ENCODE measurements around the gene C17orf67.

C17orf67 gene

GRCh38 chr17:56810343-56810742, 23.4 kb downstream of the C17orf67 start:
- Mint-ChIP-seq H3K27me3 (no peaks in the 10 kb centered on the region), H3K4me3 (no peak overlapping the region), H3K9me3 (no peaks in the 10 kb centered on the region), H3K36me3 (ENCODE audit: insufficient read depth) (no peaks in the 10 kb centered on the region), H3K27ac (no peak overlapping the region), H3K4me1 (ENCODE audit: low read depth in 2 of 2) (peaks cover 0 to 3% of the 10 kb centered on the region in 2 donors)
- ATAC-seq (replicated peaks) (no peak), DNase-seq (no peak)

DNA sequence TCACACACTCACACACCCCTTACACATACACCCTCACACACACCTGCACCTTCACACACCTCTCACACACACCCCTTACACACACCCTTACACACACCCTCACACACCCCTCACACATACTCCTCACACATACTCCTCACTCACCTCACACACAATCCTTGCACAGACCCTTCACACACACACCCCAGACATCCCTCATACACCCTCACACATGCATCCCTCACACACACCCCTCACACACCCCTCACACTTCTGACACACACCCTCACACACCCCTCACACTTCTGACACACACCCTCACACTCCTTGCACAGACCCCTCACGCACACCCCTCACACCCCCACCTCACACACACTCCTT, 23.9 kb downstream of the C17orf67 start:
- Mint-ChIP-seq H3K4me1 (ENCODE audit: low read depth in 2 of 2) (peaks cover 0 to 3% of the 10 kb centered on the region in 2 donors), H3K9me3 (no peaks in the 10 kb centered on the region), H3K36me3 (ENCODE audit: insufficient read depth) (no peaks in the 10 kb centered on the region), H3K4me3 (no peak overlapping the region), H3K27me3 (no peaks in the 10 kb centered on the region), H3K27ac (no peak overlapping the region)
- ATAC-seq (replicated peaks): no peak
- no peak for DNase-seq

GRCh38 chr17:56809106-56809819, 24.5 kb downstream of the C17orf67 start:
- DNase-seq (no peak), ATAC-seq (replicated peaks) (no peak)
- Mint-ChIP-seq H3K4me3 (no peak overlapping the region), H3K36me3 (ENCODE audit: insufficient read depth) (no peaks in the 10 kb centered on the region), H3K4me1 (ENCODE audit: low read depth in 2 of 2) (peaks cover 0 to 3% of the 10 kb centered on the region in 2 donors), H3K27me3 (no peaks in the 10 kb centered on the region), H3K27ac (no peak overlapping the region), H3K9me3 (no peaks in the 10 kb centered on the region)

DNA sequence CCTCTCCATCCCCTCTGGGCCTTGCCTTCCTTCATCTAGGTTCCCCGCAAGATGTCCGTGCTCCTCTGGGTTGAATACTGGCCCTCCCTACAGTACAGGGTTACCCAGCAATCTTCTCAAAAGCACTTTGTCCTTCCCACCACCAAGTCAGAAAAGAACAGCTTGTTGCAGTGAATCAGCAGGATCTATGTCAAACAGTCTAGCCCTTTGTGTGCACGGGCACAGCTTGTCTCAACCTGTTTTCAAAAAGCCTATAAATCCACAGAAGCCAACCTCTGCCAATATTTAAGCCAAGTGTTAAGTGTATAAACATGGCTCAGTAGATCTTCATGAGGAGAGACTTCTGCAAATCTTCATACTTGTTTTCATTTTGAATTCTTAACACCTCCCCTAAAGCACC, 25.2 kb downstream of the C17orf67 start:
- no peak for ATAC-seq (replicated peaks)
- no peaks in the 10 kb centered on the region for H3K9me3 Mint-ChIP-seq
- H3K36me3 Mint-ChIP-seq (ENCODE audit: insufficient read depth): no peaks in the 10 kb centered on the region
- H3K27me3 Mint-ChIP-seq: no peaks in the 10 kb centered on the region
- no peak overlapping the region for H3K4me3 Mint-ChIP-seq
- no peak for DNase-seq
- no peak overlapping the region for H3K27ac Mint-ChIP-seq
- H3K4me1 Mint-ChIP-seq (ENCODE audit: low read depth in 2 of 2): peaks cover 0 to 3% of the 10 kb centered on the region in 2 donors

DNA sequence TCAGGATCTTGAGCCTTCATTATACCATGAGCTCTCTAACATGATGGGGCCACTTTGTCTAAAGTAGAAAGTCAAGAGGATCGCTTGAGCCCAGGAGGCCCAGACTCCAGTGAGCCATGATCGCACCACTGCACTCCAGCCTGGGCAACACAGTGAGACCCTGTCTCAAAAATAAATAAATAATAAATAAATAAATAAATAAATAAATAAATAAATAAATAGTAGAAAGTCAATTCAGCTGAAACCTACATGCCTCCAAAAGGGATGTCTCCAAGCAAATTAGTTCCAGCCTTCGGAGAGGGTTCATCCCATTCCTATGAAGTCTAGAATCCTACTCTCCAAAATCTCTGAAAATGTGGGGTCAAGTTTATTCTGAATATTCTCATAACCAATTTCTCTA, 26.0 kb downstream of the C17orf67 start:
- Mint-ChIP-seq H3K4me1 (ENCODE audit: low read depth in 2 of 2) (peaks cover 0 to 3% of the 10 kb centered on the region in 2 donors), H3K27ac (no peak overlapping the region), H3K27me3 (no peaks in the 10 kb centered on the region), H3K4me3 (no peak overlapping the region), H3K9me3 (no peaks in the 10 kb centered on the region), H3K36me3 (ENCODE audit: insufficient read depth) (no peaks in the 10 kb centered on the region)
- ATAC-seq (replicated peaks) (no peak), DNase-seq (no peak)

- no peak for ATAC-seq (replicated peaks)
- Mint-ChIP-seq H3K9me3 (no peaks in the 10 kb centered on the region), H3K36me3 (ENCODE audit: insufficient read depth) (no peaks in the 10 kb centered on the region), H3K27ac (no peak overlapping the region), H3K27me3 (no peaks in the 10 kb centered on the region), H3K4me3 (no peak overlapping the region), H3K4me1 (ENCODE audit: low read depth in 2 of 2) (peaks cover 0 to 3% of the 10 kb centered on the region in 2 donors)
- DNase-seq: no peak
Measured at GRCh38 chr17:56806949-56807348, 26.8 kb downstream of the C17orf67 start.

GRCh38 chr17:56804454-56804853, 29.3 kb downstream of the C17orf67 start:
- Mint-ChIP-seq H3K9me3 (no peaks in the 10 kb centered on the region), H3K27me3 (no peaks in the 10 kb centered on the region), H3K27ac (no peak overlapping the region), H3K36me3 (ENCODE audit: insufficient read depth) (no peaks in the 10 kb centered on the region), H3K4me1 (ENCODE audit: low read depth in 2 of 2) (peaks cover 0 to 3% of the 10 kb centered on the region in 2 donors), H3K4me3 (no peak overlapping the region)
- ATAC-seq (replicated peaks) (no peak), DNase-seq (no peak)

- ATAC-seq (replicated peaks) (no peak), DNase-seq (no peak)
- Mint-ChIP-seq H3K27me3 (no peaks in the 10 kb centered on the region), H3K27ac (no peak overlapping the region), H3K4me1 (ENCODE audit: low read depth in 2 of 2) (peaks cover 0 to 3% of the 10 kb centered on the region in 2 donors), H3K36me3 (ENCODE audit: insufficient read depth) (no peaks in the 10 kb centered on the region), H3K4me3 (no peak overlapping the region), H3K9me3 (no peaks in the 10 kb centered on the region)
Measured at GRCh38 chr17:56803071-56803470, 30.6 kb downstream of the C17orf67 start.

DNA sequence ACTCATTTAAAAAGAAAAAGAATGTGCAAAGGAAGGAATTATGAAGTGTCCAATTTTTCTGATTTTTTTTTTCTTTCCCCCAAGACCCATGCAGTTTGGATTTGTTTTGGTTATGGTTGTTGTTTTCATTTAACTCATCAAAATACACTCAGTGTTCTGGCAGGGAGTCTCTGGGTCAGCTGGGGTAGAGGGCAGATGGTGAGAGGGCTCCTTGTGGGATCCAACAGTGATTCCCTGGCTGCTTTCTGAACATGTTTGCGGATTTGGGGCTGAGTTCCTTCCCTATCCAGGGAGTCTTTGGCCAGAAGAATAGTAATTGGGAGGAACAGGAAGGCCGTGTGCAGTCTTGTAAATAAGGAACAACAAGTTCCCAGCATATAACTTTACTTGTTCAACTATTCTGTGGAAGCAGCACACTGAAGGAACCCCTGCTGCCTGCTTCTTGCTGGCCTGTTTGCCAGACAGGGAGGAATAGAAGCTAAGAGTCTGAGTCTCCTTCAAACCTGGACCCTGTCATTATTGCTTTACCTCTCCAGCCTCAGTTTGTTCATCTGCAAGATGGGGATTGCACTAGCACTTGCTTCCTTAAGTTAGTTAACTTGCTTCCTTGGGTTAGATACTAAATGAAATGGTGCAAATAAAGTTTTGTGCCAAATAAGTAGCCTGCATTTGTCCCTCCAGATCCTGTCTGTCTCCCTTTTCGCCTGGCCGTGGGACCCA, 32.1 kb downstream of the C17orf67 start:
- DNase-seq: no peak
- no peak overlapping the region for H3K4me3 Mint-ChIP-seq
- H3K27ac Mint-ChIP-seq: no peak overlapping the region
- H3K9me3 Mint-ChIP-seq: no peaks in the 10 kb centered on the region
- peaks cover 2% of the 10 kb centered on the region for H3K36me3 Mint-ChIP-seq (ENCODE audit: insufficient read depth)
- no peaks in the 10 kb centered on the region for H3K27me3 Mint-ChIP-seq
- H3K4me1 Mint-ChIP-seq (ENCODE audit: low read depth in 2 of 2): peaks cover 0 to 1% of the 10 kb centered on the region in 2 donors
- ATAC-seq (replicated peaks): no peak

GRCh38 chr17:56798916-56799315, 34.8 kb downstream of the C17orf67 start:
- H3K4me3 Mint-ChIP-seq: no peak overlapping the region
- H3K27me3 Mint-ChIP-seq: no peaks in the 10 kb centered on the region
- H3K36me3 Mint-ChIP-seq (ENCODE audit: insufficient read depth): peaks cover 2% of the 10 kb centered on the region
- DNase-seq: no peak
- no peak overlapping the region for H3K27ac Mint-ChIP-seq
- H3K4me1 Mint-ChIP-seq (ENCODE audit: low read depth in 2 of 2): no peaks in the 10 kb centered on the region
- no peaks in the 10 kb centered on the region for H3K9me3 Mint-ChIP-seq
- ATAC-seq (replicated peaks): no peak

DNA sequence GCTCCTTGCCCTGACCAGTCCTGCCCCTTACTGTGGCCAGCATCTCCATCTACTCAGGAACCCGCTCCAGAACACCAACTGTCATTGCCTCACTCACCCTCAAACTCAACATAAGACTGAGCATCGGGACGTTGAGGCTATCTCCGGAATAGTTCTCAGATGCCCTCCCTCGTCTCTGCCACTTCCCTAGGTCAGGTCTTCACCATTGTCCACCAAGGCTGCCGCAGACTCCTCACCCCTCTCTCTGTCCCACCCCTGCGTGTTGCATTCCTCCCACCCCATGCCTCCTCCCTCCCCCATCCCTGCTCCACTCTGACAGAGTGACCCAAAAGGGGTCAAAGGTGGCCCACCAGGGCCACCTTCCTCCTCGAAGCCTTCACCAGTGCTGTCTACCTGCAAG, 37.2 kb downstream of the C17orf67 start:
- Mint-ChIP-seq H3K4me3 (no peak overlapping the region), H3K9me3 (peaks cover 0 to 13% of the 10 kb centered on the region in 2 donors), H3K27ac (no peak overlapping the region)

GRCh38 chr17:56795221-56795865, 38.4 kb downstream of the C17orf67 start:
- Mint-ChIP-seq H3K4me1 (ENCODE audit: low read depth in 2 of 2) (no peaks in the 10 kb centered on the region), H3K4me3 (no peak overlapping the region), H3K27me3 (no peaks in the 10 kb centered on the region), H3K9me3 (peaks cover 0 to 13% of the 10 kb centered on the region in 2 donors), H3K36me3 (ENCODE audit: insufficient read depth) (peaks cover 12% of the 10 kb centered on the region), H3K27ac (no peak overlapping the region)
- no peak for DNase-seq
- ATAC-seq (replicated peaks): no peak

More for the DNA sequence above, 37.2 kb downstream of the C17orf67 start:
- Mint-ChIP-seq H3K27me3 (no peaks in the 10 kb centered on the region), H3K4me1 (ENCODE audit: low read depth in 2 of 2) (no peaks in the 10 kb centered on the region), H3K36me3 (ENCODE audit: insufficient read depth) (peaks cover 12% of the 10 kb centered on the region)
- no peak for ATAC-seq (replicated peaks)
- DNase-seq: no peak

DNA sequence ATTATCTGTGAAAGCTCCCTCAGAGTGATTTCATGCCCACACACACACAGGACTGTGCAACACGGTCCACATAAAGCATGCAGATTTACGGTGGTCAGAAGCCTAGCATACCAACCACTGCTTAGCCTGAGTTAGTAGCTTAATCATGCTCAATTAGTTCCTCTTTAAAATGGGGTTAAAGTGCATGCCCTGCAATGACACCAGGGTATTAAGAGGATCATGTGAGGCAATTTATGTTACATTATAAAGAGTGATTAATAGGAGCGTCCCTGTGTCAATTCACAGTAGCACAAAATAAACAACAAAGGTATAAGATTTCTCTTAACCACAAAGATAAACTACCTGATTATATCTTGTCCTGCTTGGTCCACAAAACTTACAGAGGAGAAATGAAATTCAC, 39.8 kb downstream of the C17orf67 start:
- H3K27me3 Mint-ChIP-seq: no peaks in the 10 kb centered on the region
- H3K9me3 Mint-ChIP-seq: peaks cover 0 to 13% of the 10 kb centered on the region in 2 donors
- ATAC-seq (replicated peaks) (no peak), DNase-seq (no peak)
- no peak overlapping the region for H3K4me3 Mint-ChIP-seq
- peaks cover 12% of the 10 kb centered on the region for H3K36me3 Mint-ChIP-seq (ENCODE audit: insufficient read depth)
- H3K27ac Mint-ChIP-seq: no peak overlapping the region
- H3K4me1 Mint-ChIP-seq (ENCODE audit: low read depth in 2 of 2): no peaks in the 10 kb centered on the region

DNA sequence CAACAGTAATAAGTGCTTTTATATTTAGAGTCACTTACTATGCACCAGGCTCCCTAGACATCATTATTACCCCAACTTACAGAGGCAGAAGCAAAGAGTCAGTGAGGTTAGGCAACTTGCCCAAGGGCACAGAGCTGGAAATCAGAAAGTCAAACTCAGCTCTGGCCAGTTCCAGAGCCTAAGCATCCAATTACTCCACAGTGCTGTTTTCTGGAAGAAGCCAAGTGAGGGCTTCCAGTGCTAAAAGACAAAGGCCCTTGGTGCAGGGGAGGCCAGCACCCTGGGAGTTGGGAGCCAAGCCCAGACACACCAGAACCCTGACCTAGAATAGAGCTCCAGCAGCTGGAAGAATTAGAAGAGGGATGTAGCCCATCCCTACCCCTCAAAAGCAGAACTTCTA, 40.2 kb downstream of the C17orf67 start:
- Mint-ChIP-seq H3K36me3 (ENCODE audit: insufficient read depth) (peaks cover 12% of the 10 kb centered on the region), H3K4me1 (ENCODE audit: low read depth in 2 of 2) (no peaks in the 10 kb centered on the region), H3K9me3 (peaks cover 0 to 13% of the 10 kb centered on the region in 2 donors), H3K27ac (no peak overlapping the region), H3K4me3 (no peak overlapping the region), H3K27me3 (no peaks in the 10 kb centered on the region)
- DNase-seq (no peak), ATAC-seq (replicated peaks) (no peak)
